CD4-positive, alpha-beta T cell (primary cell): ENCODE results near the gene TMEM120A. TPM values are rescaled to one million over a fixed set of nuclear protein-coding genes. Genes with fewer than 3 reads are reported as not detected.

Source experiments
- ATAC-seq: fragments of 200-7000 bp; cut with Tn5 transposase; one replicate; pipeline ENCODE4 v1.10.0; 2022; ENCODE audit warnings: mild to moderate bottlenecking; ENCODE audit not compliant: poor library complexity
- CTCF ChIA-PET: fragments of 350-600 bp; sonication (Branson Sonifier 250); formaldehyde crosslinking; loops from one replicate; lab custom pipeline; 2021; ENCODE audit warnings: antibody characterized with exemption, inconsistent platforms; lab: Charles Lee
- POLR2A ChIA-PET: fragments of 350-600 bp; sonication (Branson Sonifier 250); formaldehyde crosslinking; loops from one replicate; lab custom pipeline; 2021; ENCODE audit warnings: antibody characterized with exemption, inconsistent platforms; lab: Charles Lee
- DNase-seq, 14 experiments: peaks; one replicate each; pipeline ENCODE4 v3.0.0-alpha.2; 2013 to 2020; ENCODE audit warnings: mixed read lengths in 2 of 14
- H3K27ac ChIP-seq, 2 donors: one replicate each; pipeline versions ENCODE4 v1.5.1 to v1.7.0; 2013; ENCODE audit warnings: low read length in 2 of 2, low read depth in 1 of 2, mild to moderate bottlenecking in 1 of 2
- H3K27me3 ChIP-seq, 2 experiments: 1 replicate in 1 of 2; 2 replicates in 1 of 2; pipeline versions ENCODE4 v1.6.1 to v1.7.0; 2013; ENCODE audit warnings: low read length in 2 of 2, control low read depth in 1 of 2, mild to moderate bottlenecking in 1 of 2, moderate library complexity in 1 of 2; ENCODE audit not compliant: insufficient read depth in 2 of 2, control insufficient read depth in 1 of 2
- H3K36me3 ChIP-seq: one replicate; pipeline ENCODE4 v1.6.1; 2013; ENCODE audit warnings: low read length, control low read depth; ENCODE audit not compliant: insufficient read depth
- H3K4me1 ChIP-seq: one replicate; pipeline ENCODE4 v1.6.1; 2013; ENCODE audit warnings: low read length, control low read depth; ENCODE audit not compliant: insufficient read depth
- H3K4me3 ChIP-seq: one replicate; pipeline ENCODE4 v1.5.1; 2013; ENCODE audit warnings: mild to moderate bottlenecking, low read length, moderate library complexity
- H3K9me3 ChIP-seq, 2 experiments: 1 replicate in 1 of 2; 2 replicates in 1 of 2; pipeline versions ENCODE4 v1.6.1 to v1.7.0; 2013; ENCODE audit warnings: low read length in 2 of 2, mild to moderate bottlenecking in 2 of 2, control low read depth in 1 of 2, moderate library complexity in 1 of 2; ENCODE audit not compliant: control insufficient read depth in 1 of 2, insufficient read depth in 1 of 2
- H3K27ac Mint-ChIP-seq: one replicate; pipeline ENCODE4 v1.8.0; 2020; ENCODE audit warnings: mixed read lengths
- H3K27me3 Mint-ChIP-seq: one replicate; pipeline ENCODE4 v1.8.0; 2021; ENCODE audit warnings: mixed read lengths
- H3K36me3 Mint-ChIP-seq: one replicate; pipeline ENCODE4 v1.8.0; 2021; ENCODE audit warnings: low read depth, mixed read lengths
- H3K4me1 Mint-ChIP-seq: one replicate; pipeline ENCODE4 v1.8.0; 2021; ENCODE audit warnings: low read depth, mixed read lengths
- H3K4me3 Mint-ChIP-seq: one replicate; pipeline ENCODE4 v1.8.0; 2020; ENCODE audit warnings: mild to moderate bottlenecking, mixed read lengths
- H3K9me3 Mint-ChIP-seq: one replicate; pipeline ENCODE4 v1.8.0; 2020; ENCODE audit warnings: mixed read lengths
- intact Hi-C, 2 experiments: fragments of 100-400 bp; cut with DNase I in 1 of 2; cut with micrococcal nuclease in 1 of 2; formaldehyde crosslinking; loops; one replicate each; pipeline versions ENCODE4 v1.15.1 to v1.9.0; 2023 to 2025; cut with DNase I, micrococcal nuclease
- total RNA-seq, 174 experiments: library from RNA in 2 of 174; stranded (reverse) in 2 of 174; gene quantifications; one replicate each; pipeline ENCODE4 v1.2.3 and lab custom pipeline; 2021 to 2026
- TF ChIP-seq, protein P1 (sequence below): fragments of 200-600 bp; IDR thresholded peaks from one replicate; pipeline ENCODE4 v1.8.0; 2022; ENCODE audit warnings: antibody characterized with exemption, mild to moderate bottlenecking

The TMEM120A gene
- total RNA-seq, 2 experiments from 2014 or later = 10.0 to 10.8 TPM

DNA sequence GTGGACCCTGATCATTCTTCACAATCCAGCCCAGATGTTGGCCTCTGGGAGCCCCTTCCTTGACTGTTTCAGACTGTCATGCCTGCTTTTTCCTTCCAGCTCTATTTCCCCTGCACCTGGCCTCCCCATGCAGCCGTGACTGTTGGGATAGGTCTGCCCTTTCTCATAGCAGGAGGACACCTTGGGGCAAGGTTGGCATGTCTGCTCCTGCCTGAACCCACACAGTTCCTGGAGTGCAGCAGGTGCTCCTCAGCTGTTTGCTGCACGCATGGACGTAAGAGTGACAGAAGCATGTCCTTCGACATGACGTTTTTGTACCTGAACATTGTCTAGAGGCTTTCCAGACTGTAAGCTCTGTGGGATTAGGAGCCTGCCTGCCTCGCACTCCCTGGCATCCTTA lies 55.5 kb downstream of the TMEM120A start:
- Mint-ChIP-seq H3K36me3 (peaks cover 6% of the 10 kb centered on the region), H3K4me1 (no peaks in the 10 kb centered on the region), H3K9me3 (no peaks in the 10 kb centered on the region), H3K27ac (no peak overlapping the region), H3K4me3 (no peak overlapping the region), H3K27me3 (no peaks in the 10 kb centered on the region)
- TF ChIP-seq, protein P1, sequence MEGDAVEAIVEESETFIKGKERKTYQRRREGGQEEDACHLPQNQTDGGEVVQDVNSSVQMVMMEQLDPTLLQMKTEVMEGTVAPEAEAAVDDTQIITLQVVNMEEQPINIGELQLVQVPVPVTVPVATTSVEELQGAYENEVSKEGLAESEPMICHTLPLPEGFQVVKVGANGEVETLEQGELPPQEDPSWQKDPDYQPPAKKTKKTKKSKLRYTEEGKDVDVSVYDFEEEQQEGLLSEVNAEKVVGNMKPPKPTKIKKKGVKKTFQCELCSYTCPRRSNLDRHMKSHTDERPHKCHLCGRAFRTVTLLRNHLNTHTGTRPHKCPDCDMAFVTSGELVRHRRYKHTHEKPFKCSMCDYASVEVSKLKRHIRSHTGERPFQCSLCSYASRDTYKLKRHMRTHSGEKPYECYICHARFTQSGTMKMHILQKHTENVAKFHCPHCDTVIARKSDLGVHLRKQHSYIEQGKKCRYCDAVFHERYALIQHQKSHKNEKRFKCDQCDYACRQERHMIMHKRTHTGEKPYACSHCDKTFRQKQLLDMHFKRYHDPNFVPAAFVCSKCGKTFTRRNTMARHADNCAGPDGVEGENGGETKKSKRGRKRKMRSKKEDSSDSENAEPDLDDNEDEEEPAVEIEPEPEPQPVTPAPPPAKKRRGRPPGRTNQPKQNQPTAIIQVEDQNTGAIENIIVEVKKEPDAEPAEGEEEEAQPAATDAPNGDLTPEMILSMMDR = no peak
- no peak for ATAC-seq
- Histone ChIP-seq H3K27me3 (no peaks in the 10 kb centered on the region), H3K4me1 (no peaks in the 10 kb centered on the region), H3K9me3 (peaks cover 0 to 8% of the 10 kb centered on the region in 2 experiments), H3K36me3 (peaks cover 5% of the 10 kb centered on the region), H3K27ac (no peak overlapping the region), H3K4me3 (no peak overlapping the region)
- CTCF ChIA-PET = no interaction called here
- no peak for DNase-seq
- intact Hi-C loops = no loop called here
- POLR2A ChIA-PET = no interaction called here

DNA sequence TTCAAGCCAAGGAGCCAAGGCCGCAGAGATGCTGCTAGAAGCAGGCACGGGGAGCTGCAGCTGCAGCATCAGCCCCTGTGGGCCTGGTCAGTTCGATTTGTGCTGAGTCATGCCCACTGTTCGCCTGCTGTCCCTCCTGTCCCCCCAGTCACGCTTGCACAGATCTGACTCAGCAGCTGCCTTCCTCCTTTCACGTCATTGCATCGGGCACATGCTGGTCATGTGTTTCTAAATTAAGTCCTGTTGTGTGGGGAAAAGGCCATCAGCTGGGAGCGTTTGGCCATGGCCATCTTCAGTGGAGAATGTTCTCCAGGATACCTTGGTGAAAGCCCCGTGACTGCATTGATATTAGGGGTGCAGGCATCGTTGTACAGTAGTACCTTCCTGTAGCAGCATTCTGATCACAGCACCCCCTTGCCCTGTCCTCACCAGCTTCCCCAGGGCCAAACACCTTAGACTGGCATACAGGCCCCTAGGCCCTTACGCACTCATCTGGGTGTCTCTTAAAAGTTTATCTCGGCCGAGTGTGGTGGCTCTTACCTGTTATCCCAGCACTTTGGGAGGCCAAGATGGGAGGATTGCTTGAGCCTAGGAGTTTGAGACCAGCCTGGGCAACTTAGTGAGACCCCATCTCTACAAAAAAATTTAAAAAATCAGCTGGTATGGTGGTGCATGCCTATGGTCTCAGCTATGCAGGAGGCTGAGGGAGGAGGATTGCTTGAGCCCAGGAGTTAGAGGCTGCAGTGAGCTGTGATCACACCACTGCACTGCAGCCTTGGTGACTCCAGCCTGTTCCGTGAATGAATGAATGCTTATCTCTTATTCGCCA lies 56.2 kb downstream of the TMEM120A start:
- CTCF ChIA-PET = no interaction called here
- ATAC-seq (no peak), DNase-seq (peak in 2 of 14 experiments; percentile 30 to 39)
- Histone ChIP-seq H3K9me3 (peaks cover 0 to 11% of the 10 kb centered on the region in 2 experiments), H3K27ac (no peak overlapping the region), H3K4me3 (no peak overlapping the region), H3K36me3 (peaks cover 5% of the 10 kb centered on the region), H3K4me1 (no peaks in the 10 kb centered on the region), H3K27me3 (no peaks in the 10 kb centered on the region)
- Mint-ChIP-seq H3K27ac (no peak overlapping the region), H3K4me3 (no peak overlapping the region), H3K36me3 (peaks cover 10% of the 10 kb centered on the region), H3K9me3 (no peaks in the 10 kb centered on the region), H3K27me3 (no peaks in the 10 kb centered on the region), H3K4me1 (no peaks in the 10 kb centered on the region)
- TF ChIP-seq, protein P1 = no peak
- POLR2A ChIA-PET = no interaction called here
- intact Hi-C loops = no loop called here

Other genes with a start within 250 kb of the TMEM120A start
- not detected for gene CCL26, start 222.4 kb downstream of the TMEM120A start, total RNA-seq
- gene CCL24, start 180.8 kb downstream of the TMEM120A start, total RNA-seq = not detected
- 100 to 1,000 TPM; 199 to 208 TPM for gene RHBDD2, start 115.6 kb downstream of the TMEM120A start, total RNA-seq
- gene POR, start 79.4 kb downstream of the TMEM120A start, total RNA-seq = 10 to 100 TPM; 44.2 to 54.8 TPM
- gene STYXL1, start 53.4 kb upstream of the TMEM120A start, total RNA-seq = 1 to 10 TPM; 8.4 to 8.5 TPM
- gene MDH2, start 53.5 kb upstream of the TMEM120A start, total RNA-seq = 10 to 100 TPM; 66.4 to 68.3 TPM
- not detected for gene SRRM3, start 207.3 kb upstream of the TMEM120A start, total RNA-seq